OCI-LY7 (cell line): Measurements from ENCODE around the gene NUS1. TPM values are rescaled to one million over a fixed set of nuclear protein-coding genes. Genes with fewer than 3 reads are reported as not detected.
"Not testable (repeated sequence)": the region's sequence is repeated elsewhere in the genome, so short reads cannot be mapped to it uniquely, and the experiment has no call there.

Experiments used
- BruUV-seq: library from RNA; stranded (reverse); fragments of 400-500 nt; replicated peaks from 2 replicates; lab custom pipeline; 2021; lab: Mats Ljungman, UMichigan
- CTCF ChIA-PET: fragments of 300-600 bp; sonication (Branson Sonifier 250); formaldehyde crosslinking; loops from one replicate; lab custom pipeline; 2022; ENCODE audit warnings: antibody characterized with exemption; ENCODE audit not compliant: unreplicated experiment; lab: Charles Lee
- POLR2A ChIA-PET: fragments of 300-600 bp; sonication (Branson Sonifier 250); formaldehyde crosslinking; loops from one replicate; lab custom pipeline; 2022; ENCODE audit warnings: antibody characterized with exemption; lab: Charles Lee
- DNase-seq: peaks from one replicate; pipeline ENCODE4 v3.0.0-alpha.2; 2015; ENCODE audit warnings: low spot score
- H2AFZ ChIP-seq: fragments of 200-600 bp; sonication (generic), shearing (Covaris generic); 2 replicates; pipeline ENCODE4 v1.6.1; 2014; ENCODE audit warnings: mild to moderate bottlenecking, antibody characterized with exemption, low read length, moderate library complexity
- H3K27ac ChIP-seq: fragments of 200-600 bp; sonication (generic); 2 replicates; pipeline ENCODE4 v1.5.1; 2014; ENCODE audit warnings: mixed run types, low read depth, mild to moderate bottlenecking, moderate library complexity, low read length, inconsistent platforms; ENCODE audit not compliant: poor library complexity, severe bottlenecking
- H3K36me3 ChIP-seq: fragments of 200-600 bp; sonication (generic); 2 replicates; pipeline ENCODE4 v1.6.1; 2014; ENCODE audit warnings: mild to moderate bottlenecking, antibody characterized with exemption, low read length, moderate library complexity, mixed read lengths; ENCODE audit not compliant: insufficient read depth
- H3K4me1 ChIP-seq: fragments of 200-600 bp; sonication (generic); 2 replicates; pipeline ENCODE4 v1.5.1; 2014; ENCODE audit warnings: mild to moderate bottlenecking, low read length; ENCODE audit not compliant: insufficient read depth, poor library complexity, severe bottlenecking
- H3K4me2 ChIP-seq: fragments of 200-600 bp; sonication (generic); 2 replicates; pipeline ENCODE4 v1.6.1; 2014; ENCODE audit warnings: mild to moderate bottlenecking, low read length
- H3K4me3 ChIP-seq: fragments of 200-600 bp; sonication (generic); 2 replicates; pipeline ENCODE4 v1.5.1; 2014; ENCODE audit warnings: mild to moderate bottlenecking, low read depth, low read length; ENCODE audit not compliant: poor library complexity, severe bottlenecking
- H3K79me2 ChIP-seq: fragments of 200-600 bp; sonication (generic); 2 replicates; pipeline ENCODE4 v1.6.1; 2016; ENCODE audit warnings: low read depth, mild to moderate bottlenecking, low read length, moderate library complexity, mixed read lengths; ENCODE audit not compliant: insufficient read depth
- H3K9me2 ChIP-seq: fragments of 200-600 bp; sonication (generic); 2 replicates; pipeline ENCODE4 v1.6.1; 2016; ENCODE audit warnings: mild to moderate bottlenecking, low read length, mixed read lengths; ENCODE audit not compliant: insufficient read depth
- H3K9me3 ChIP-seq: fragments of 200-600 bp; sonication (generic); 2 replicates; pipeline ENCODE4 v1.6.1; 2014; ENCODE audit warnings: mild to moderate bottlenecking, mixed run types, low read length, mixed read lengths
- H4K20me1 ChIP-seq: fragments of 200-600 bp; sonication (generic); 2 replicates; pipeline ENCODE4 v1.6.1; 2014; ENCODE audit warnings: mild to moderate bottlenecking, antibody characterized with exemption, low read length, moderate library complexity, mixed read lengths; ENCODE audit not compliant: insufficient read depth
- EZH2phosphoT487 ChIP-seq: fragments of 200-600 bp; sonication (generic); IDR thresholded peaks from 2 replicates; pipeline ENCODE4 v1.6.1; 2018; ENCODE audit warnings: low read depth, borderline replicate concordance, mild to moderate bottlenecking, mixed run types, antibody characterized with exemption, low read length, moderate library complexity, mixed read lengths
- intact Hi-C: fragments of 100-400 bp; cut with micrococcal nuclease; formaldehyde crosslinking; loops from one replicate; pipeline ENCODE4 v1.10.0; 2022; ENCODE audit not compliant: unreplicated experiment
- total RNA-seq, 2 experiments: library from RNA; depleted of rRNA in 1 of 2; stranded (reverse); fragments of >200 nt in 1 of 2; shearing (Covaris generic) in 1 of 2; gene quantifications; 2 replicates each; pipeline ENCODE4 v1.2.3, GENCODE V29; 2014 to 2022
- TF ChIP-seq, protein P1 (sequence below): fragments of 200-600 bp; sonication (generic); conservative IDR thresholded peaks from 2 replicates; pipeline ENCODE4 v1.5.1; 2014; ENCODE audit warnings: mild to moderate bottlenecking, antibody characterized with exemption, low read length, moderate library complexity, mixed read lengths

NUS1 gene
- total RNA-seq, 2 experiments from 2014 or later = 9.8 to 35.7 TPM

DNA sequence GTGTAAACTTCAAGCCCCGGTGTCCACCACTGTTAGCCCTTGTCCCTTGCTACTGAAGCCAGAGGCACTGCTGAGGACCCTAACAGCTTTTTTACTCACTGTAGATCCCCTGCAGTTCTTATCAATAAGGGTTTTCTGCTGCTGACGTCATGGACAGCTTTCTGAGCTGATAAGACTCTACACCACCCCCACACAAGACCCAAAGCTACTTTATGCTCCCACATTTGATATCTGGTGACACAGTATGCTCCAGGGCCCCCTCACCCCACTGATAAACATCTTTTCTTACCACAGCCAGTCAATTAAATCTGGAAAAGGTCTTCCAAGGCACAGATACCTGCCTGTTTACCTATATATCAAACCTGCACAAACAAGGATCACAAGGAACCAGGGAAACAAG is 65.3 kb downstream of the NUS1 start:
- no peak overlapping the region for H3K4me3 ChIP-seq
- no peak for TF ChIP-seq EZH2phosphoT487
- TF ChIP-seq, protein P1, sequence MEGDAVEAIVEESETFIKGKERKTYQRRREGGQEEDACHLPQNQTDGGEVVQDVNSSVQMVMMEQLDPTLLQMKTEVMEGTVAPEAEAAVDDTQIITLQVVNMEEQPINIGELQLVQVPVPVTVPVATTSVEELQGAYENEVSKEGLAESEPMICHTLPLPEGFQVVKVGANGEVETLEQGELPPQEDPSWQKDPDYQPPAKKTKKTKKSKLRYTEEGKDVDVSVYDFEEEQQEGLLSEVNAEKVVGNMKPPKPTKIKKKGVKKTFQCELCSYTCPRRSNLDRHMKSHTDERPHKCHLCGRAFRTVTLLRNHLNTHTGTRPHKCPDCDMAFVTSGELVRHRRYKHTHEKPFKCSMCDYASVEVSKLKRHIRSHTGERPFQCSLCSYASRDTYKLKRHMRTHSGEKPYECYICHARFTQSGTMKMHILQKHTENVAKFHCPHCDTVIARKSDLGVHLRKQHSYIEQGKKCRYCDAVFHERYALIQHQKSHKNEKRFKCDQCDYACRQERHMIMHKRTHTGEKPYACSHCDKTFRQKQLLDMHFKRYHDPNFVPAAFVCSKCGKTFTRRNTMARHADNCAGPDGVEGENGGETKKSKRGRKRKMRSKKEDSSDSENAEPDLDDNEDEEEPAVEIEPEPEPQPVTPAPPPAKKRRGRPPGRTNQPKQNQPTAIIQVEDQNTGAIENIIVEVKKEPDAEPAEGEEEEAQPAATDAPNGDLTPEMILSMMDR = no peak
- POLR2A ChIA-PET = interaction anchor here (0.9 kb wide), 1 partner anchor 9 kb away, joined by 3 read pairs; no protein-coding TSS in a partner anchor
- H3K27ac ChIP-seq = no peak overlapping the region
- no peaks in the 10 kb centered on the region for H3K4me1 ChIP-seq
- no peaks in the 10 kb centered on the region for H4K20me1 ChIP-seq
- H2AFZ ChIP-seq = no peak overlapping the region
- H3K9me2 ChIP-seq = no peaks in the 10 kb centered on the region
- no TSS peak for BruUV-seq
- no peak for DNase-seq
- no peaks in the 10 kb centered on the region for H3K36me3 ChIP-seq
- intact Hi-C loops = no loop called here
- CTCF ChIA-PET = no interaction called here
- H3K9me3 ChIP-seq = no peaks in the 10 kb centered on the region
- no peaks in the 10 kb centered on the region for H3K79me2 ChIP-seq
- no peak overlapping the region for H3K4me2 ChIP-seq

- H3K4me3 ChIP-seq, H3K9me3 ChIP-seq, H3K79me2 ChIP-seq, H3K36me3 ChIP-seq, H3K9me2 ChIP-seq, BruUV-seq, H3K4me2 ChIP-seq, POLR2A ChIA-PET, H3K27ac ChIP-seq, H2AFZ ChIP-seq, H4K20me1 ChIP-seq, DNase-seq, H3K4me1 ChIP-seq, intact Hi-C loops, CTCF ChIA-PET: not testable (repeated sequence)
These were observed 75.4 kb downstream of the NUS1 start for GRCh38 chr6:117750675-117751074.

Other genes starting within 250 kb of the NUS1 start
- gene ROS1, start 249.5 kb upstream of the NUS1 start, total RNA-seq (2014; rRNA removed; shearing (Covaris generic)) = not detected in 2 replicates
- not detected in 2 replicates for gene ROS1, start 249.5 kb upstream of the NUS1 start, total RNA-seq (2022)
- not detected in 2 replicates for gene DCBLD1, start 192.8 kb upstream of the NUS1 start, total RNA-seq (2014; rRNA removed; shearing (Covaris generic))
- gene DCBLD1, start 192.8 kb upstream of the NUS1 start, total RNA-seq (2022) = 0.08 and 0.39 TPM in 2 replicates
- 20.1 and 21.0 TPM in 2 replicates for gene GOPC, start 73.0 kb upstream of the NUS1 start, total RNA-seq (2014; rRNA removed; shearing (Covaris generic))
- 29.1 and 30.1 TPM in 2 replicates for gene GOPC, start 73.0 kb upstream of the NUS1 start, total RNA-seq (2022)
- 0.03 TPM in 1 of 2 replicates, not detected in the other for gene SLC35F1, start 231.8 kb downstream of the NUS1 start, total RNA-seq (2014; rRNA removed; shearing (Covaris generic))
- not detected in 2 replicates for gene SLC35F1, start 231.8 kb downstream of the NUS1 start, total RNA-seq (2022)